NCI-H345 treated with DMSO at 0.1 percent for 48 hours (cell line): ENCODE results near the gene TMEM50B.
"Not testable (repeated sequence)": the region's sequence is repeated elsewhere in the genome, so short reads cannot be mapped to it uniquely, and the experiment has no call there.

Experiments
- DNase-seq: peaks from one replicate; lab custom pipeline; 2025; ENCODE audit not compliant: unreplicated experiment; lab: John Stamatoyannopoulos, UW

TMEM50B gene

DNA sequence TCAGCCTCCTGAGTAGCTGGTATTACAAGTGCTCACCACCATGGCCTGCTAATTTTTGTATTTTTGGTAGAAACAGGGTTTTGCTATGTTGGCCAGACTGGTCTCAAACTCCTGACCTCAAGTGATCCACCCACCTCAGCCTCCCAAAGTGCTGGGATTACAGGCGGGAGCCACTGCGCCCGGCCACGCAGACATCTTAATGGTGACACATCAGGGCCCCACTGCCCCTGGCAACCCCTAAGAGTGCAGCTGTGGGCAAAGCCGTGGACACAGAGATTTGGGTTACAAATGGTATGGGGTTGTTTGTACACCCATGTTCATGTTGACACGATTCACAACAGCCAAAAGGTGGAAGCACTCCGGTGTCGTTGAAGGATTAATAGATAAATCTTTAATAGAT is 46.8 kb downstream of the TMEM50B start:
- DNase-seq: no peak

DNA sequence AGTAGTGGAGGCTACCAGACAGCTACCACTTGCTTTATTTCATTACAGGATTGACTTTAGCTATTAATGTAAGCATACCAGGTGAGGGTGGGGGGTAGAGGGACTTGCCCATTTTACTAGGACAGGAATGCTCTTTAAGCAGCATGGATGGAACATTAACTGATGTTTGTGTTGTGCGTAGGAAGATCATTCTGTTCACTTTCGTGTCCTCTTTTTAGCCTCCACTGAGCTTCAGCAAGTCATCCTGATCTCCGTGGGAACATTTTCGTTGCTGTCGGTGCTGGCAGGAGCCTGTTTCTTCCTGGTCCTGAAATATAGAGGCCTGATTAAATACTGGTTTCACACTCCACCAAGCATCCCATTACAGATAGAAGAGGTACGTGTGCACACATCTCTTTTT is 47.3 kb downstream of the TMEM50B start:
- DNase-seq: no peak

DNA sequence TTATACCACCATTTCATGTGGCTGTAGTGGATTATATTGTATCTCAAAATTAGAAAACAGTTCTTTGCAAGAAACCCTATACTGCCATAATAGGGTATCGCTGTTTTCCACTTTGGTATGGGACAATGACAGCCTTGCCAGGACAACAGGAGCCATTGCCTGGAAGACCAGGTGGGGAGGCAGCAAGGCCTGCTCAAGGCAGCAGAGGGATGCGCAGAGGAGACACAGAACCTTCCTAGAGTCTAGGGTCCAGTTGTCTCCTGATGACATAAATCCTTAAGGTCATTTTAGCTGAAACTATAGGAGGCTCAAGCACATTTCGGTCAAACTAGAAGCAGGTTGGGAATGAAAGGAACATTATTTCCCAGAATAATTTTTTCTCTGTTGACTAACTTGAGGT is 48.9 kb downstream of the TMEM50B start:
- DNase-seq: no peak

DNA sequence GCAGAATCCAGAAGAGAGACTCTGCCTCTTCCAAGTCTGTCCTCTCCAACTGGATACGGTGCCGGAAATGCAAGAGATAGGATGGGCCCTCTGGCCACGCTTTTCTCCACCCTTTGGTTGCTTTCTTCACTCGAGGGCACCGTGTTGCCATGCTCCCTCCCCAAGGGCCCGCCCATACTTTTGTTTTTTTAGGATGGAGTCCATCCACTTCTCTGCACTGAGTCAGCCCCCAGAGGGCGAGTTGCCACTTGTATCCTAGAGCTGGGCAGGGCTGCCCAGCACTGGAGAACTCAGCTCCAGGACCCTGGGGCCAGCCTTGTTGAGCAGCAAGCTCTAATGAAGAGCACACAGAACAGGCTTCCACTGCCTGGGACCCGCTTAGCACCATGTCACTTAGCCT is 51.1 kb downstream of the TMEM50B start:
- no peak for DNase-seq

DNA sequence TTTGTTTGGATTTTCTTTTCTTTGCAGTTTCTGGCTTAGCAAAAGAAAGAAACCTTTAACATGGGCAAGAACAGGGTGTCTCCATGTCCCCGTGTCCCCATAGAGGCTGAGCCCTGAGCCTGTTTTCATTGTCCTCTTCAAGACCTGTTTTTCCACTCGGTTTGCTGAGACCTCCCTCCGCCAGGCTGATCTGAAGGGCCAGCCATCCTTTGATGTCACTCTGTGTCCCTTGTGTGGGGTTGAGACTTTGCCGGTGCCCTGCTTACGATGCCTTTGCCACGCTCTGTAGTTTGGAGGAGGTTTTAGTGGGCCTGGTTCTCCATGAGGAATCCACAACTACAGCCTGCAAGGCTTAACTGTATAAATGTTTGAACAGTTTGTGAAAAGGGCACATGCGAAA is 52.7 kb downstream of the TMEM50B start:
- no peak for DNase-seq

DNA sequence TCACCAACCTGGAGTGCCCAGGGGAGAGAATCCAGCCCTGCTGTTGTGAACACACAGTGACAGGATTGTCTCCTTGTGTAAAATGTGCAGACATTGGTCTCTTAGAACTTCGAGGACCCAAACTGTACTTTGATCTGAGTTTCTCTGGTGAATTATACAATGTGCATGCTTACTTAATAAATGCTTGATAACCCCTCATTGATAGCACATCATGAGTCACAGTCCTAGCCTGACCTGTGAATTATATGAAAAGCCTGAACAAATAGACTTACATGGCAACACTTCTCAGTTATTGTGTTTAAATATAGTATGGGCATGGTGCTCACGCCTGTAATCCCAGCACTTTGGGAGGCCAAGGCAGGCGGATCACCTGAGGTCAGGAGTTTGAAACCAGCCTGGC is 53.9 kb downstream of the TMEM50B start:
- DNase-seq: no peak

DNA sequence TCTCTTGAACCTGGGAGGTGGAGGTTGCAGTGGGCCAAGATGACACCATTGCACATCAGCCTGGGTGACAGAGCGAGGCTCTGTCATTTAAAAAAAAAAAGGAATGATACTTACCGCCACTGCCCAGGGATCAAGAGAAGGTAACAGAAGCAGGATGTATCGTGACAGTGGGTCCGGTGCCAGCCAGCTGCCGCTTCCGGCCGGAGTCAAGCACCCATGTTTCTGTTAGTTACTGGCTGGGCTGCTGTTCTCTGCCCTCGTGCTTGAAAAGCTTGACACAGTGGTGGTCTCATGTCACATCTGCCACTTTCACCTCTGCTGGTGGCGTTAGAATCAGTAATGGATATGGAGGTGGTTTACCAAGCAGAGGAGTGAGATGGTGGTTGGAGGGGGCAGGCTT is 55.6 kb downstream of the TMEM50B start:
- DNase-seq: no peak

DNA sequence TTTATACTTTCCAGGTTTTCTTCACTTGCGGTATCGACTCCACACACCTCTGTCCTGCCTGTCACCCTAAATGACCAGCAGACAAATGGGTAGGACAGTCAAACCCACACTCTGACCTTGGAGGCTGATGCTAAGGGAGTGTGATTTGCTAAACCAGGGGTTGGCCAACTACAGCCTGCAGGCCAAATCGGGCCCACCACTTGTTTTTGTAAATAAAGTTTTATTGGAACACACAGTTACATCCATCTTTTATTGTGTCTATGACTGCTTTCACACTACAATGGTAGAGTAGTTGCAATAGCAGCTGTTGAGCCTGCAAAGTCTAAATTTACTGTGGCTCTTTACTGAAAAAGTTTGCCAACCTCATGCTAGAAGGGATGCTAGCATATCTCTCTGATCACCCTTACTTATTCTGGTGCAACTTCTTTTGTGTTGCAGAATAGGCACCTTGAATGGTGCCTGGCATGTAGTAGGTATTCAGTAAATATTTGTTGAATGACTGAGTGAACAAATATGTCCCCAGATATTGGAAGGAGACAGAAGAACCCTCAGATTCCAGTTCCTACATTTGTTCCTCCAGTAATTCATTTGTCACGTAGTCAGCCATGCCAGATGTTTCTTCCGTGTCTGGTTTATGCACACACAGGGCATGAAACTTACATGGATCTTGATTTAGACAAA is 57.9 kb downstream of the TMEM50B start:
- no peak for DNase-seq

DNA sequence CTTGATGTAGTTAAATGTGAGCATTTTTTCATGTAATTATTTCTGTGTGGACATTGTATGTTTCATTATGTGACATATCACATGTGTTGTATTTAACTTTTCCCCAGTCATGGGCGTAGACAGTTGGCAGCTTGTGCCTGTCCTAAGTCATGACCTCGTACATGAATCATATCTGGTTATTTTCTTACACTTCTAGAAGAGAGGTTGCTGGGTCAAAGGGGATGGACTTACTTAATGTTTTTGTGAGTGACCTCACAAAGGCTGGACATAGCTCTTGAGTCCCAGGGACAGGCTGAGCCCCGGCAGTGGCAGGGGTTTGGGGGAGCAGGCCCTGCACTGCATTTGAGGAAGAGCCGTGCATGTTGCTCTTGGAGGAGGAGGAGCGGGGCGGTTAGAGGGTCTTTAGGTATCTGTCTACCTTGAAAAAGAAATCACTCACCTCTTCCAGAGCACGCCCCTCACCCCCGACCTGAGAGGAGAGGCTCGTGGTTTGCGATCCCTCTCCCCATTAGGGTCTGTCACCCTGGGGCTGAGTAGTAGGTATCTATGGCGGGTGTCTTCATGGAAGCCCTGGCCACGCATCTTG is 60.1 kb downstream of the TMEM50B start:
- DNase-seq: no peak

DNA sequence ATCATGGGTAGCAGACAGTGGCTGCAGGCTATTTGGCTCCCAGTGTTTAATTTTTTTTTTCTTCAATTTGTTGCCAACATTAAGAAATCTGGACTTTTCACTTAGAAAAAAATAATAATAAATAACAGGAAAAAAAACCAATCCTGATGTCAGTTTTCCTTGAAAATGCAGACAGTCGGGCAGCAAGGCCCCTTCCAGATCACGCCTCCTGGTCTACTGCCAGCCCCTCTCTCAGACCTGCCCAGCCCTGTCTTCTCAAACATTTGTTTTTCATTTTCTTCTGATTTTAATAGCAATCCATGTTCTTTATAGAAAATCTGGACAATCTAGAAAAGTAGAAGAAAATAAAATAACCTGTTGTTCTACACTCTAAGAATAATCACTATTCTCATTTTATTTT is 61.1 kb downstream of the TMEM50B start:
- DNase-seq: no peak

DNA sequence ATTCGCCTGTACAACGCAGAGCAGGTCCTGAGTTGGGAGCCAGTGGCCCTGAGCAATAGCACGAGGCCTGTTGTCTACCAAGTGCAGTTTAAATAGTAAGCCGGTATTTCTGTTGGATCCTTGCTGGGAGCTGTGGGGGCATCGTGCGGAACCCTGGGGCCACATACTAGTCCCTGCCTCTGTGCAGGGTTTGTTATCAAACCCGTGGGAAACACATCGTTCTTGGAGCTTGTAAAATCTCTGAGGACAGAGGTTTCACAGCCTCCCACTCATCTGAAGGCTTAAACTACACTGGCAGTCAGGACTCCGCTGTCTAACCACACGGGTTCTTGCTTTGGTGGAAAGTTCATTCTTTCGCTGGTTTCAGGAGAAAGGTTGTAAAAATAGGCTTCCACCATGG is 64.8 kb downstream of the TMEM50B start:
- no peak for DNase-seq

DNA sequence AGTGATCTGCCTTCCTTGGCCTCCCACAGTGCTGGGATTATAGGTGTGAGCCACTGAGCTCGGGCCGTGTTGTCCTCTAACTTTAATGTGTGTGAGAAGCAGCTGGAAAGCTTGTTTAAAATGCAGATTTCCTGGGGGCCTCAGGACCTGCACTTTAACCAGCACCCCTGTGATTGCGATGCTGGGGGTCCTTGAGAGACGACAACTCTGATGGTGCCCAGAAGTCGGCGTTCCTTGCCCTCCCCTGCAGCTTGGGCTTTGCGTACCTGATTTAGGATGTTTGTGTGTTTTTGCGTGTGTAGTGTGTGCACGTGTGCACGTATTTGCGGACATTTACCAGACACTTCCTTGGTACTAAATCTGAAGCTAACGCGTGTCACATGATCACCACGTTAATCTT is 65.7 kb downstream of the TMEM50B start:
- DNase-seq: no peak

DNA sequence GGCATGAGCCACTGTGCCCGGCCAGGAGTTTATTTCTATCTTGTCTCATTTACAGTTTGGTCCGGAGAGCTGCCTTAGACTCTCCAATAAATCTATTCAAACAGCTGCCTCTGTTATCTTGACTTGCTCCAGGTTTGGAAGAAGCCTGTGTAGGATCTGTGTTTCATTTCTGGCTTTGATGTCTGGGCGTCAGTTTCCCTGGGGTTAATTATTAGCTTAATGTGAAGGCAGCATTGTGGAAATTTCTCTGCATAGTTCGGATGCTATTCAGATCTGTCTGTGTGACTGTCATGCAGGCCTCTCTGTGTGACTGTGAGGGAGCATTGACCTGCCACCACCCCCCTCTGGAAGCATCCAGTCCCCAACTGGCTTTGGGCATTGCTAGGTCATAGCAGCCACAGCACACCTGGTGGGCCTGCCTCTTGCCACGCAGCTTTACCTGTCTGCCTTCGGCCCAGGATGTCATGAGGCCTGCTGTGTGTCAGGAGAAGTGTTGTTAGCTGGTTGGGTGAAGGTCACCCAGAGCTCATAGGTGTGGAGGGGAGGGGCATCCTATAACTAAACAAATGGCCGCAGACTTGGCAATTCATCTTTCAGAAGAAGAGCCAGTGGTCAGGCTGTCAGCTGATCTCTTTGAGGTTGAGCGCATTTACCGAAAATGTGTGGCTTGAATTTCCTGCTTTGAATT is 66.8 kb downstream of the TMEM50B start:
- DNase-seq: no peak

DNA sequence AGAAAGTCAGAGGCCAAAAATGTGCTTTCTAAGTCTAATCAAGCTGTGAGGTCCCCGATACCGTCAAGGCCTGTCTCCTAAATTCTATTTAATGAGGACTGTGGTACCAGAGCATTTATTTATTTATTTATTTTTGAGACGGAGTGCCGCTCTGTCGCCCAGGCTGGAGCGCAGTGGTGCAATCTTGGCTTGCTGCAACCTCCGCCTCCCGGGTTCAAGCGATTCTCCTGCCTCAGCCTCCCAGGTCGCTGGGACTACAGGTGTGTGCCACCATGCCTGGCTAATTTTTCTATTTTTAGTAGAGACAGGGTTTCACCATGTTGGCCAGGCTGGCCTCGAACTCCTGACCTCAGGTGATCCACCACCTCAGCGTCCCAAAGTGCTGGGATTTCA is 67.3 kb downstream of the TMEM50B start:
- not testable (repeated sequence) for DNase-seq

DNA sequence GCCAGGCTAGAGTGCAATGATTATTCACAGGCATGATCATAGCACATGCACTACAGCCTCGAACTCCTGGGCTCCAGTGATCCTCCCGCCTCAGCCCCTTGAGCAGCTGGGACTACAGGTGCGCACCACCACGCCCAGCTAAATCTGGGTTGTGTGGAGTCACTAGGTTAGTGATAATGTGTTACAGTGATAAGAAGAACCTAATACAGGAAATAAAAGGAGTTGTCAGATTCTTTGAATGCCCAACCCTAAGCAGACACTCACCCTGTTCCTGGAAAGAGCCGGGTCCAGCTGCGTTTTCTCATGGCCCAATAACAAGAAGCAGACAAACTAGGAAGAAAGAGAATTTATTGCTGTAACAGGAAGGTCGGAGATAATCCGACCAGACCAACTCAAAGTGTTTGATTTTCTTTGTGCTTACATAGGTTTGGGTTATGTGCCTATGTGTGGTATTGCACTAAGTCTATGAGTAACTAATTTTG is 67.8 kb downstream of the TMEM50B start:
- no peak for DNase-seq

DNA sequence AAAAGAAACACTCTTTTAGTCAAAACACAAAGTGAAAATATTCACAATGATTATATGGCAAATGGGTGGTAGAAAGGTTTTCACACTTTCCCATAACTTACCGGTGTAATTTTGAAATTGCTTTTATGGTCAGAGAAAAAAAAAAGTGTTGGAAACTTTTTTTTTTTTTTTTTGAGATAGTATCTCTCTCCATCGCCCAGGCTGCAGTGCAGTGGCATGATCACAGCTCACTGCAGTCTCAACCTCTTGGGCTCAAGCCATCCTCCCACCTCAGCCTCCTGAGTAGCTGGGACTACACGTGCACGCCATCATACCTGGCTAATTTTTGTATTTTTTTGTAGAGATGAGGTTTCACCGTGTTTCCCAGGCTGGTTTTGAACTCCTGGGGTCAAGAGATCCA is 73.3 kb downstream of the TMEM50B start:
- no peak for DNase-seq

DNA sequence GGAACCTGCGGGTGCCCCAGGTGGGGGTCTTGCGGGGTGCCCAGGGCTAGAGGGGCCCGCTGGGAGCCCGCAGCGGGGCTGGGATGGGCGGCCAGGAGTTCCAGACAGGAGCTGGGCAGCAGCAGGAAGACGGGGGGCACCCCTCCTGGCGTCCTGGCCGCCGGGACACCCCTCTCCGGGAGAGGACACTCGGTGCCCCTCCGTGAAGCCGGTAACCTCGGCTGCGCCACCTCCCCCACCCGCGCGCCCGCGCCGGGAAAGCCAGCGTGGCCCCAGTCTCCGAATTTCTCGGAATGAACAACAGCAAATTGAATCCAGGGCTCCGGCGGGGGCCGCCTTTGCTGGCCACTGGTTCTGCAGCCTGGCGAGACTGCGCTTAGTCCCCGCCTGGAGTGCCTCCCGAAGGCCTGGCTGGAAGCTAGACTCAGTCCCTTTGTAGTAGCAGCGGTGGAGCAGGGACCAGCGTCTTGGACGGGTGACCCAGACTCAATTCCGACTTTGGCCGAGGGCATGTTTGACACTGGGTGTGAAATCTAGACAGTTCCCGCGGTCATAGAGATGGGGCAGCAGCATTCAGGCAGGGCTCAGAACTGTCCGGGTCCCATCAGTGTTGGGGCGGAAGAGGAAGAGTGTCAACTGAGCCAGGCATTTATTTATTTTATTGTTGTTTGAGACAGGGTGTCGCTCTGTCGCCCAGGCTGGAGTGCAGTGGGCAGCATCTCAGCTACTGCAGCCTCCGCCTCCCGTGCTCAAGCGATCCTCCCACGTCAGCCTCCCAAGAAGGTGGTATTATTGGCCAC is 75.8 kb downstream of the TMEM50B start:
- peak; percentile 55 for DNase-seq

DNA sequence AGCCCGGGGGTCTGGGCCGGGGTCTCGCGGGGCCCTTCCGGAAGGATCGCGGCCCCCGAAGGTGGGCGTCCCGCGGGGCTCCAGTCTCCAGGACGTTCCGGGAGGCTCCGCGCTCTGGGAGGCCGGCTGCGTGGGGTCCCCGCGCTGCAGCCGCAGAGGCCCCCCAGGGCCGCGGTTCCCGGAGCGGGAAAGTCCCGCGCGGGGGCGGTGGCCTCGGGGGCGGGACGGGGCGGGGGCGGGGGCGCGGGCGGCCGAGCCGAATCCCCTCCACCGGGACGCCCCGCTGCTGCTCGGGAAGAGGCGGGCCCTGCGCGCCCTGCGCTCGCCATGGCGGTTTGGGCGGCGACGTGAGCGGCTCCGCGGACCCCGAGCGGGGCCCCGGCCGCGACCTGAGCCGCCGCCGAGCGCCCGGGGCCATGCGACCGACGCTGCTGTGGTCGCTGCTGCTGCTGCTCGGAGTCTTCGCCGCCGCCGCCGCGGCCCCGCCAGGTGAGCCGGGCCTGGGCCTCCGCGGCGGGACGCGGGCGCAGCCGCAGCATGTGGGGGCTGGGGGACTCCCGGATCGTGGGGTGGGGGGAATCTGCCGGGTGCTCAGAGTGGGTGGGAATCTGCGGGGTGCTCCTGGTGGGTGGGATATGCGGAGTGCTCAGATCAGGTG is 76.5 kb downstream of the TMEM50B start, which contains the start of gene IFNGR2:
Gene IFNGR2 (plus strand): TSS at position 286 of the 658 bp plus-strand sequence. CDS start 131 bp downstream, at position 417.
- DNase-seq: no peak

DNA sequence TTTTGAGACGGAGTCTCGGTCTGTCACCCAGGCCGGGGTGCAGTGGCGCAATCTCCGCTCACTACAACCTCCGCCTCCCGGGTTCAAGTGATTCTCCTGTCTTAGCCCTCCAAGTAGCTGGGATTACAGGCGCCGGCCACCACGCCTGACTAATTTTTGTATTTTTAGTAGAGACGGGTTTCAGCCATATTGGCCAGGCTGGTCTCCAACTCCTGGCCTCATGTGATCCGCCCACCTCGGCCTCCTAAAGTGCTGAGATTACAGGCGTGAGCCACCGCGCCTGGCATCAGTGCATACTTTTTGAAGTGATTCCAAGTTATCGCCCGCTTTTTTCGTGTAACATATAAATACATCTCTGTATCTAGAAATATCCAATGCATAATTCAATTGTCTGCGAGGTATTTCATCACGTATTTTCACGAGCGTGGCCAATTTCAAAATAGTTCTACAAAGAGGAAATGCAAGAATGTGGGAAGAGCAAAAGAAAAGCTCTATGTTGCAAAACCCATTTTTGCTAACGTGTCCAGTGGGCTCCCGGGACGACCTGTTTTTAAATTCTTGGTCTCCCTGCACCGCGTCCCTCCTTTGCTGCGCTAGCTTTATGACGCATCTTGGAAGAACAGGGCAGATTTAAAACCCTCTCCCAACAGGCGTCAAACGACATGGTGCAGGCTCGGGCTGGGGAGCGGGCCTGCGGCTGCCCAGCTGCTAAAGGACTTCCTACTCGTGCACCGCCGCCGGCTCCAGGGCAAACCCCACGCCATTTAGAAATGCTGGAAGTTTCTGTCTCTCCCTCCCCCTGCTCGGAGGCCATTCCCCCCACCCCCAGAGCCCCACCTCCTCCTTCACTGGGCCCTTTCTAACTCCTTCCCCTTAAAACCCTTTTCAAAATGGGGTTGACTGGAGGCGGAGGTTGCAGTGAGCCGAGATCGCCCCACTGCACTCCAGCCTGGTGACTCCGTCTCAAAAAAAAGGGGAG is 77.5 kb downstream of the TMEM50B start:
- DNase-seq: no peak

DNA sequence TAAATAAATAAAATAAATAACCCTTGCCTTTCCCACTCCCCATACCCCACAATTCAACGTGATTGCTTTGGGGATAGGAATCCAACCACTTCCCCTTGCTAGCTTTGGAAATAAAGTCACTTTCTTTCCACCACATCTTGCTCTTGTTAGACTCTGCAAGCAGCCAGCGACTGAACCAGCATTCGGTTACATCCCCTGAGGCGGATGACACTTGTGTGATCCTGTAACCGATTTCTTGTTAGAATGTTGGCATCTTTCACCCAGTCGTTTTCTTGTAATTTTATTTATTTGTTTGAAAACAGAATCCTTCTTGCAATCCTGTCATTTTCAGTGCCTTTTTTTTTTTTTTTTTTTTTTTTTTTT is 78.2 kb downstream of the TMEM50B start:
- no peak for DNase-seq
